HL-60 (cell line): Measurements from ENCODE around the gene B3GAT3.

Experiments used
- CTCF ChIP-seq: IDR thresholded peaks from one replicate; pipeline ENCODE4 v1.5.1; 2011; ENCODE audit warnings: low read length, control low read depth, inconsistent platforms; ENCODE audit not compliant: insufficient read depth
- POLR2AphosphoS5 ChIP-seq: IDR thresholded peaks from 2 replicates; pipeline ENCODE4 v1.6.1; 2012; ENCODE audit warnings: low read depth

DNA sequence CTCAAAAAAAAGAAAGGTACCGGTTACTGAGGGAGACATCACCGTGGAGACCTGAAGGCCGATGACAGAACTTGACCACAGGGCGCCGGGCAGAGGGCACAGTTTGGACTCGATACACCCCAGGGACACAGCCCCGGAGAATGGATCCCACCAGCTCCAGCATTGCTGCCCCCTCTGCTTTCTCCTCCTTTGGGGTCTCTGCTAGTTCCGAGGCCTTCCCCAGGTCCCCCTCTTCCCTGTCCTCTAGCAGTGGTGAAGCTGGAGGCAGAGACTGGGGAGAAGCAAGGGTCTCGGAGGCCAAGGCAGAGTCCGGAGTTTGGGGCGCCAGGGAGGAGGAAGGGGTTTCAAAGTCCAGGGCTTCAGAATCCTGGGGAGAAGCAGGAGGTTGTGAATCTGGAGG is 43.2 kb downstream of the B3GAT3 start:
- no peak for TF ChIP-seq CTCF
- no peak for TF ChIP-seq POLR2AphosphoS5
